Esophagus muscularis mucosa (tissue), 4 donors: ENCODE data around the gene EVL.

Experiments used
- EP300 ChIP-seq: sonication (generic); formaldehyde crosslinking; IDR thresholded peaks from one replicate; pipeline ENCODE4 v1.6.1; 2017; ENCODE audit warnings: antibody characterized with exemption
- POLR2A ChIP-seq: fragments of 450-650 bp; IDR thresholded peaks from one replicate; pipeline ENCODE4 v1.6.1; 2017; ENCODE audit warnings: antibody characterized with exemption, moderate library complexity, mild to moderate bottlenecking, low read depth
- TF ChIP-seq, protein P1 (sequence below), 3 experiments: fragments of 200-600 bp in 2 of 3; fragments of 450-650 bp in 1 of 3; sonication (generic) in 2 of 3; IDR thresholded peaks; one replicate each; pipeline ENCODE4 v1.5.1; 2017 to 2019; ENCODE audit warnings: antibody characterized with exemption in 3 of 3, mild to moderate bottlenecking in 2 of 3, moderate library complexity in 1 of 3

DNA sequence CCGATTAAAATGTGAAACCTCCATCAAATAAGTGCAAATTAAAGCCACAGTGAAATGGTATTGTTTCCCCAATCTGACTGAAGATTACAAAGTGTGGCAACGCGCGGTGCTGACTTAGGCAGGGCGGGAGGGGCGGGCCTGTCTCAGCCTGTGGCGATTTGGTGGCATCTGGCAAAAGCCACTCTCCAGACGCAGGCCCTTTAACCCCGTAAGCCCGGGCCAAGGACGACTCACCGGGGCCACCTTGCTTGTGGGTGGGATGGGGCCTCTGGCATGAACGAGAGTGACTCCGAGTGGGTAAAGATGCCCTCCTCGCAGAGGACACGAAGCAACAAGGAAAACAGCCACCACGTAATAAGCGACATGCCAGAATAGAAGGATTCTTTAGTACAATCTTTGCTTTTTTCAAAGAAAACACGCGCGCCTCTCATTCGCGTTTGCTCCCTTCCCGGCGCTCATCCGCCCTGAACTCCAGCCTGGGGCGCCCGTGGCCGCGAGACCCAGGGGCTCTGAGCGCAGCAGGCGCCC lies 93.4 kb downstream of the EVL start:
- TF ChIP-seq POLR2A, result no peak
- no peak for TF ChIP-seq EP300
- TF ChIP-seq, protein P1, sequence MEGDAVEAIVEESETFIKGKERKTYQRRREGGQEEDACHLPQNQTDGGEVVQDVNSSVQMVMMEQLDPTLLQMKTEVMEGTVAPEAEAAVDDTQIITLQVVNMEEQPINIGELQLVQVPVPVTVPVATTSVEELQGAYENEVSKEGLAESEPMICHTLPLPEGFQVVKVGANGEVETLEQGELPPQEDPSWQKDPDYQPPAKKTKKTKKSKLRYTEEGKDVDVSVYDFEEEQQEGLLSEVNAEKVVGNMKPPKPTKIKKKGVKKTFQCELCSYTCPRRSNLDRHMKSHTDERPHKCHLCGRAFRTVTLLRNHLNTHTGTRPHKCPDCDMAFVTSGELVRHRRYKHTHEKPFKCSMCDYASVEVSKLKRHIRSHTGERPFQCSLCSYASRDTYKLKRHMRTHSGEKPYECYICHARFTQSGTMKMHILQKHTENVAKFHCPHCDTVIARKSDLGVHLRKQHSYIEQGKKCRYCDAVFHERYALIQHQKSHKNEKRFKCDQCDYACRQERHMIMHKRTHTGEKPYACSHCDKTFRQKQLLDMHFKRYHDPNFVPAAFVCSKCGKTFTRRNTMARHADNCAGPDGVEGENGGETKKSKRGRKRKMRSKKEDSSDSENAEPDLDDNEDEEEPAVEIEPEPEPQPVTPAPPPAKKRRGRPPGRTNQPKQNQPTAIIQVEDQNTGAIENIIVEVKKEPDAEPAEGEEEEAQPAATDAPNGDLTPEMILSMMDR (IDR thresholded peaks at IDR 0.05), result no peak
